Activated CD4-positive, alpha-beta T cell treated with anti-CD3 and anti-CD28 coated beads, Interleukin-2, amount 50 U/mL, for 16 hours (primary cell): ENCODE results near the gene WDR54.

Experiments
- DNase-seq: peaks from one replicate; pipeline ENCODE4 v3.0.0-alpha.2; 2020

Gene WDR54, protein sequence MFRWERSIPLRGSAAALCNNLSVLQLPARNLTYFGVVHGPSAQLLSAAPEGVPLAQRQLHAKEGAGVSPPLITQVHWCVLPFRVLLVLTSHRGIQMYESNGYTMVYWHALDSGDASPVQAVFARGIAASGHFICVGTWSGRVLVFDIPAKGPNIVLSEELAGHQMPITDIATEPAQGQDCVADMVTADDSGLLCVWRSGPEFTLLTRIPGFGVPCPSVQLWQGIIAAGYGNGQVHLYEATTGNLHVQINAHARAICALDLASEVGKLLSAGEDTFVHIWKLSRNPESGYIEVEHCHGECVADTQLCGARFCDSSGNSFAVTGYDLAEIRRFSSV

DNA sequence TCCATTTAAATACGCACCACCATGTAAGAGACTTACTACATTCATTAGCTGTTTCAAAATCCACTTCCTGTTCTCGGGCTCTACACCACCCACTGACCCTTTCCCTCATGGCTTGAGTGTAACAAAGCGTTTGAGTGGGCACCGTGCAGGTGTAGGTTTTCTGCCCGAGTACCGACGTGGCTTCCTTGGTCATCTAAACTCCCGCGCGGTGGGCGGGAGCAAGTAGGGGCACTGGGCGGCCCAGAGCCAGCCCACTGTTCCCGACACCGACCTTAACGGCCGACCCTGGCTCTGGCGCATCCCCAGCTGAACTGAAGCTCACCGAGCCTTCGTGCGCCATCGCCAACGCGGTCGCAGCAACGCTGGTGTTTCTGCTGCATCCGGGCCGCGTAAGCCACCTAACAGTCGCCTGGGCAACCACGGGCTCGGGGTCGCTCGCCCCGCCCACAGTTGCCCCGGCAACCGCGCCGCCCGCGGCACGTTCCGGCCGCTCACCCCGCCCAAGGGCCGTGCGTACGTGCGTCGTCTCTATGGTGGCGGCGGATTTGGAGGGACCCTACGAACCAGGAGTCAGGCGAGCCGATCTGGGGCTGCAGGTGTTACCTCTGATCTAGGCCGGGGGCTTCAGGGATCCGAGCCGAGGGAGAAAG lies at the start of gene WDR54, which contains the start of gene C2orf81:
WDR54 (plus strand) TSS at position 510 of the 650 bp plus-strand sequence. CDS start 424 bp downstream, outside the sequence.
C2orf81 (minus strand) TSS at position 399 of the 650 bp plus-strand sequence; CDS start at position 340, 59 bp downstream.
- DNase-seq = peak; percentile 95

DNA sequence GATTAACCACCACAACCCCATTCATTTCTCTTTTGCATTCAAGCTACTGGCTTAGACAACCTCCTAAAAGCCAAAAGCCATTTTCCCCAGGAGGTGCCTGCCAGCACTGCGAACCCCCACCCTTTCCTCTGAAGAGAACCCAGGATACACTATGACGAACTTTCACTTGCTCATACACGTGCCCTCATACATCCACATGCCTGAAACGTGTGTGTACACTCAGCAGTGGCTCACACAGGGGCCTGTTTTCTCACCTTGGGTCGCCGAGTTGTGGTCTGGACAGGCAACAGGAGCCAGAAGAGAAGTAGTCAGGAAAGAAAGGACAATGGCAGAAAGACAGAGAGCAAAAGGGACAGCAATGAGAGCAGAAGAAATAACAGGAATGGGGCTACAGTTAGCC lies 48.9 kb upstream of the WDR54 start:
- no peak for DNase-seq

DNA sequence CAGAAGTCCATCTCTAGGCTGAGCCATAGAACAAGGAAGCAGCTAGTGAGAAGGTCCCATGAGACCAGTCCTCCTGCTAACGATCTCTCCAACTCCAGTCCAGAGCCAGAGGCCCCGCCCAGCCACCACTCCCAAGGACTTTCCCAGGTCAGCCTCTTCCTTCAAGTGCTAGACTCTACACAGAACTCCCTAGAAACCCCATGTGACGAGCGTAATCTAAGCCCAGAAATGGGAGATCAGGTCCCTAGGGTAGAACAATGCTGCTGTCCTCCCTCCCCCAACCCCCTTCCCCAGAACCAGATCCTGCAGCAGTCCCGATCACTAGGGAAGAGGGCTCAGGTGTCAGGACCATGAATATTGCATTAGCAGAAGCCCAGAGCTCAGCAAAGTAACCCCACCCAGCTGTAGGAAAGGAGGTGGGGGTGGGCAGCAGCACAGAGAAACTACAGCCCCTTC lies 48.3 kb upstream of the WDR54 start:
- DNase-seq = no peak

DNA sequence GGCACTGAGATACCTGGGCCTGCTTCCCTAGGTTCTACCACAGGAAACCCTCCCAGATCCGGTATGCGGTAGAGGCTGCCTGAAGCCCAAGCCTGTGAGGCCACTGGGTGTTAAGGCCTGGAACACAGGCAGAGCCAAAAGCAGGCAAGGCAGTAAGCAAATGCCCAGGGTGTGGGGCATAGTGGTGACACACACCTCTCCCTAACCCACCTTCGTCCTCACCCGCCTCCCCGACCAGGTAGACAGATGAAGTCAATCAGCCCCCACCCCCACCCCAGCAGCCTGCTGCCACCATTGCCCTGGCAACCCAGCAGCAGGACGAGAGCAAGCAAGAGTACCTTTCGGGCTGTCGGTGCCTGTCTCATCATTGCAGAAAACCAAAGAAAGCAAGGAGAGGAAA lies 47.5 kb upstream of the WDR54 start:
- no peak for DNase-seq

DNA sequence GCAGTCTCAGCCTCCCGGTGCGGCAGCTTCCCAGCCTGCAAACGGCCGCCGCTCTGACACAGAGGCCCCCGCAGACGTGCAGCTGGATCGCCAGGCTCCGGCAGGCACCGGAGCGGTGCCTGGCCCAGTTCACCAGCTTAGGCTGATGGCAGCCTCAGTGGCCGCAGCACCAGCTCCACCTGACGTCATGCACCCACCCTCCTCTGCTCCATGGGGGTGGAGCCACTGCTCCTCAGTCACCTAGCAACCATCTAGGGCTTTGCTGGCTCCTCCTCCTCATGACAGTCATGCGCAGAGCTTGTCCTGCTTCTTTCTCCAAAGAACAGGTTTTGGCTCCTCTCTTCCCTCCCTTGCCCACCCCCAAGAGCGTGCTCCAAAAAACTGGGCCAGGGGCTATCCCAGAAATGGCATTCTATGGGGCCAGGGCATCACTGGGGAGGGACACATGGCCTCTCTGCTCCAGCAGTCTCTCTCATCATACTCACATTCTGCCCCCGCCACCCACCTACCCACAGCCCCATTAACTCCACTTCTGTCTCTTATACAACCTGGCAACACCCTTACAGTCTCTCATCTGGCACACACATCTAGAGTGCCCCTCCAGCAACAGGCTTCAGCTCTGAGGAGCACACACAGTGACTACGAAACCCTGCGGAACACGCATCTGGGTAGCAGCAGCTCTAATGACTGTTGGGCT lies 46.9 kb upstream of the WDR54 start:
- no peak for DNase-seq

DNA sequence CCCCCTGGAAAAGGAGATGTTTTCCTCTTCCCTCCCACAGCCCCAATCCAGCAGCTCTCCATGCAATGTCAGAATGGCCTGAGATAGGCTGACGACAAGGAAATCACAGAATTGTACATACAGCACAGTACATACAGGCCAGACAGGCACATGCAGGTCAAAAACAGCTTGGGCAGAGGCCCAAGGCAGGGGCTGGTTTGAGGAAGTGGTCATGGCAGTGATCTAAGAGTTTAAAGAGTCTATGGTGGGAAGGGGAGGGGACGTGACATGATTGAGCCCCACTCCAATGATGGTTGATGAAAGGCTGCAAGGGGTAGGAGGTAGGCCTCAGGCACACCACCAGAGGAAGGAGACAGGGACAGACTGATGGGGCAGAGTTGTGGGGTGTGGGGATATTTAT lies 45.7 kb upstream of the WDR54 start:
- no peak for DNase-seq

DNA sequence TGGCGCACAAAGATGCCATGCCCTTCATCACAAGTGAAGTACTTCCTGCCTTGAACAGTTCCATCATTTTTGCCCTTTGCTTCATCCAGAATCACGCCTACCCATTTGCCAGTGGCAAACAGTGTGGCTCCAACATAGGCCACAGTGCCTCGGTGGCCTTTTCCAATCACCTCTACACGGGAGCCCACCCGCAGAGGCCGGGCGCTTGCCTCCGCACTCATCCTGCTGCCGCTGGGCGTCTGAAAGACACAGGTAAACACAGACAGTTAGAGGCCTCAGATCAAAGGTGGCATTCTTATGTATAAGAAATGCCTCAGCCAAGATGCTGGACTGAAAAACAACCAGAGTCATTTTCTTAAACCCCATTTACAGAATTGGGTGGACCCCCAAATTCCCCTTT lies 43.5 kb upstream of the WDR54 start:
- DNase-seq = no peak

DNA sequence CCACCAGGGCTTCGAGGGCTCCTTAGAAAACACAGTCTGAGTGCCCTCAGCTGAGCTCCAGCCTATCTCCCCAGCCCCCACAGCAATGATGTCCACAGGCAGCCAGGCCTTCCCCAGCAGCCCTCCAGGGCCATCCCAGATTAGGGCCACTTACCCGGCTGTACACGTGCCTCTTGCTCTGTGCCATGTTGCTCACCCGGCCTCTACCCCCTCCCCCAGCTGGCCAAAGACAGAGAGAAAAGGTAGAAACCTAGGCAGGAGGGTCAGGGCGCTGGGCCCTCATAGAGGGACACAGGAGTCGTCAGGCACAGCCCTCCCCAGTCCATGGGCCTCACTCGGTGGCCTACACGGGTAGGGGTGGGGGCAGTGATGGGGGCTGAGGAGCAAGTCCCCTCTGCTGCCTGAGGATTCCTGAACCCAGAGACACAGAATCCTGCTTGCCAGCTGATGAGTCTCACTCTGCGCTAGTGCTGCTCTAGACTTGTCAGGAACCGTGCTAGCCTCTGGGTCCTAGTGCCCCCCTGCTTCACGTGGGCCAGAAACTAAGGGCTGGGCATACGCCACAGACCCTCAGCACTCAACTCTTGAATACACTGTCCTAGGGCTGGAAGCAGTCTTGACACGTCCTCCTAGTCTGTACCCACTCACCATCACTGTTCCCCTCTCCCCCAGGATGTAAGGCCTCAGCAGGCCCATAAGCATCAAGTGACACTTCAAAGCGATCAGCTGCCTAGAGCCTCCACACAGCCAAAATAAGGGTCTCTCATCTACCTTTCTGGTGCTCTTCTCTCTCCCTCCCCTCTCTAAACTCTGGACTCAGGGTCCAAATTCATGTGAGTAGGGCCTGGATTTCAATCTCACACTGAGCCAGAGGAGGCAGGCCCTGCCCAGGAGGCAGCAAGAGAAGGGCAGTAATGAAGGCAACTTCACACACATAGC lies 41.4 kb upstream of the WDR54 start, which contains the start of gene DCTN1:
DCTN1 (minus strand) TSS at position 461 of the 939 bp plus-strand sequence; CDS start at position 187, 274 bp downstream.
- no peak for DNase-seq

DNA sequence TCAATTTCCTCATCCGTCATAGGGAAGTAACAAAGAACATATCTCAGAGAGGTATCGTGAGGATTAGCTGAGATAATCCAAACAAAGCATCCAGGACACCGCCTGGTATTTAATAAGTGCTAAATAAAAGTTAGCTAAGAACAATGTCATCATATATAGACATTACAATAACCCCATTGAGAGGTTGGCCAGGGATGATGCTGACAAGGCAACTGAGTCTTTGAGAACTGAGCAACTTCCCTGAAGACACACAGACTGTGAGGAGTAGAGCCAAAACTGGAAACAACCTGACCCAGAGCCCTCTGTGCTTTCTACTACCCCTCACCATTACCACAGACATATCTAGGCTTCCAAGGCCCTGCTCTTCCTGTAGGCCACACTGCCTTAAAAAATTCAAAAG lies 39.8 kb upstream of the WDR54 start:
- no peak for DNase-seq

DNA sequence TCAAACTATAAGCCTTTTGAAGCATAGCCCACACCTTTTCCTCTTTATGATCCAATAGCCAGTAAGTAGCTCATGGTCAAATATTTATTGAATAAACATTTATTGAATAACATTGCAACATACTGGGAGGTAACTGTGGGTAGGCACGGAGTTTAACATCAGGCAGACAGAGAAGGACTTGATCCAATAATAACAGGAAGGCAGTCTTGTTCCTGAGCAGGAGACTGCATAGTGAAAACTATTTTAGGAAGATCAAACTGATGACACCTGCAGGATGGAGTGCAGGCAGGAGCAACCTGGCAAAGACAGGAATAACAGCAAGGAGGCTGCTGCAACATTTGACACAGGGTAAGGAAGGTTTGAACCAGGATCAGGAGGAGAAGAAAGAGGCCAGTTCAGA lies 38.3 kb upstream of the WDR54 start:
- no peak for DNase-seq

DNA sequence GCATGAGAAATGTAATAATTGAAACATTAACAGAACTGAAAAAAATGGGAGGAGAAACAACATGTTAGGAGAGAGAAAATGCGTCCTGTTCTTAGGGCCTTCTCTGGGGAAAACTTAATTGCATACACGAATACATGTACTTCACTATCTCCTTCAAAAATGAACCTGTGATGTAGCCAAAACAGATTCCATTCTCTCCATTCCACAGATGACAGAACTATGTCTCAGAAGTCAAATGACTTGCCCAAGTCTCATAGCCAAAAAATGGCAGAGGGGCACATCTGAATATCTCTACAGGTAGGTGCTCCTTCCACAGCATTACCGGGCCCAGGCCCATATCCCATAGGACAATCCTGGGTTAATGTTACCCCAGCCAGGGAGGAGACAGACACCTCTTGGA lies 37.5 kb upstream of the WDR54 start:
- no peak for DNase-seq

DNA sequence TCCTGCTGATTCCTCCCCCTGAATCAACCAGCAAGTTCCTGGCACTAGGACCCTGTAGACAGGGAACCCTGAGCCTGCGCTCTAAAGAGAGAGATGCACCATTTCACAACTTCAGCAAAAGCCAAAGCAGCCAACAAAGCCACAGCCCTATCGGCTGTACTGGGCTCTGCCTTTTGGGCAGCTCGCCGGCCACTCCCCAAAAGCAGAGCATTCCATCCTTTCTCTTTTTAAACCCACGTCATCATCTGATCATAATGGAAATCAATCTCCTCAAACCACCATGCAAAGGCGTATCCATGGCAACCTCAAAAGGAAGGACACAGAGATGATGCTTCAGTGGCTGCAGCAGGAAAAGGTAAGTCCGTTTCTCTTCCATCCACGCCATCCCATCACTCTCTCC lies 36.1 kb upstream of the WDR54 start:
- no peak for DNase-seq

DNA sequence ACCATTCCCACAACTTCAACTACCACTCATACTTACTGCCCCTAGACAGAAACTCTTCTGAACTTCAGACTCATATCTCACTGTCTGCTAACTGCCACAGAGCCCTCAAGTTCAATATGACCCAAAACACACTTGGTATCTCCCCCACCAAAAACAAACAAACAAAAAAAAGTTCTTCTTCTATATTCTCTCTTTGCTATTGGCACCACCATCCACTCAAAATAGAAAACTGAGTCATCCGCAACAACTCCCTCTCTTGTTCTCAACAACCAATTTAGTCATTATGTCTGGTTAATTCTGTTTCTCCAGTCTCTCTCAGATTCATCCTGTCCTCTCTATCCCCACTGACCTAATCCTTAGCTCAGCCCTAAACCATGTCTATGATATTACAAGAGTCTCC lies 34.2 kb upstream of the WDR54 start:
- DNase-seq = peak; percentile 56

DNA sequence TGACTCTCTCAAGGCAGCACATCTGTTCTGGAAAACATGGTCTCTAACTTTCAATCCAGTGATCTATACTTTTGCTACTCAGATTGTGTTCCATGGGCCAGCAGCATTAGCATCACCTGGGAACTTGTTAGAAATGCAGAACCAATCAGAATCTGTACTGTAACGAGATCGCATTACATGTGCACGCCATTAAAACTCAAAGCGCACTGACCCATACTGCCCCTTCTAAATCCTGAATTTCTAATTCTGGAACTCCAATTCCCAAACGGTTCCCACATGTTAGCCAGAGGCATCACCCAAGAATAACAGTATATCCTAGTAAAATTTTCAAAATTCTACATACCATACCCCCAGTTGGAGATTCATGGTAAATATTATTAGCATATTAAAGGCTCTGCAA lies 30.9 kb upstream of the WDR54 start:
- no peak for DNase-seq

DNA sequence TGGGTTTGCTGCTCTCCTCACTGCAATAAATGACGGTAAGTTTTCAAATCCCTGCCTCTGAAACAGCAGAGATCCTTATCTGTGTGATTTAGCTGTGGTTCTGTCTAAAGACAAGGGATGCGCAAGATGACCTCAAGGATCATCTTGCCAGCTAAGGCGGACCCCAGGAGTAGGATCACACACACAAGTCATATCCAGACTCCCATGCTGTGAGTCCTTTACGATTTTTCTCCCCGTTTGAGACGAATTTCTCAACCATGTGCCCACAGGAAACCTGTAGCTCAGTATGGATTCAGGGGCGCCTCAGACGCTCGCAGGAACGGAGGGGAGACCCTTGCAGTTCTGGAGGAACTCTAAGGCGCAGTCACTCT lies 30.3 kb upstream of the WDR54 start:
- DNase-seq = peak; percentile 18

DNA sequence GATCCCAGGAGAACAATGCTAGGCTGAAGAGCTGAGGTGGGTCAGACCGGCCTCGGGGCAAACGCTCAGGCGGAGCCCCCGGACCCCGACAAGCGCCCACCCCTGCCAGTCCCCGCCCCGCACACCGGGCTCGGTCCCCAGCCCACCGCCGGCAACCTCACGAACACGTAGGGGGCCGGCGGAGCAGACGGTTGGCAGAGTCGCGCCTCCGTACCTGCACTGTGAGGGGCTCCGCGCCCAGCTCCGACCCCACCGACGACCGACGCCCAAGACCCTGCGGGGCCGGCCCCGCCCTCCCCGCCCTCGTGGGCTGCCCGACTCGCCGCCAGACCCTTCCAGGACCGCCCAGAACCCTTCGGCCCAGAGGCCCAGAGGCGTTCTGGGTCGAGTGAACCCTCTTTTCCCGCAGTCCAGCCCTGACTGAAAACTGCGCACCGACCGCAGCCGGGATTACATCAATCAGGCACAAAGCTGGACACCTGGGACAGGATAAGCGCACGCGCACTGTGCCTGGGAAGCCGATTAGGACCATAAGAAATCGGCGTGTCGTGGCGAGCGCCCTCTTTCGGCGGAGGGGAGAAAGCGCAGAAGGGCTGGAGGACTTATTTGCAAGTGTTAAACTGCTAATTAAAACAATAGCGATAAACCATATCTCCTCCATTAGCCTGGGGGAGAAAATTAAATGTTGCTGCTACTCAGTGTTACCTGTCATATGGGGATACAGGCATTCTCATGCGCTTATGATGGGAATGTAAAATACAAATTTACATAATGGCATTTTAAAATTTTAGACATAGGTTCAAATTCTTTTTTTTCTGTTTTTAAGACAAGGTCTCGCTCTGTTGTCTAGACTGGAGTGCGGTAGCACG lies 29.7 kb upstream of the WDR54 start:
- peak; percentile 95 for DNase-seq

DNA sequence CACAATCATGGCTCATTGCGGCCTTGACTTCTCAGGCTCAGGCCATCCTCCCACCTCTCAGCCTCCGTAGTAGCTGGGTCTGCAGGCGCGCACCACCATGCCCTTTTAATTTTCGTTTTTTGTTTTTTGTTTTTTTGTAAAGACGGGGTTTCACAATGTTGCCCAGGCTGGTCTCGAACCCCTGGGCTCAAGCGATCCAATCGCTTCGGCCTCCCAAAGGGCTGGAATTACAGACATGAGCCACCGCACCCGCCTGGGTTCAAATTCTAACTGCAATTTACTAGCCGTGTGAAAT lies 29.1 kb upstream of the WDR54 start:
- no peak for DNase-seq

DNA sequence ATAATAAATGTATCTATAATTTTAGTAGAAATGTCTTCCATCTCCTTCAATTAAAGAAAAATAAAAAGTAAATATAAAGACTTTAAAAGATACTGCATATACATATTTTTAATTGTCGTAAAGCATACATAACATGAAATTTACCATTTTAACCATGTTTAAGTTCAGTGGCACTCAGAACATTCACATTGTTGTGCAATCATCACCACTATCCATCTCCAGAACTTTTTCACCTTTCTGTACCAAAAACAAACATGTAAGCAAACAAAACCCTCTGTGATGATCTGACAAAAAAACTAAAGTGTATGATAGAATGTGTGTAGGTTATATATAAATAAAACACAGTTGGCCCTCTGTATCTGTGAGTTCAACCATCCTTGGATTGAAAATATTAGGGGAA lies 28.0 kb upstream of the WDR54 start:
- DNase-seq = no peak

DNA sequence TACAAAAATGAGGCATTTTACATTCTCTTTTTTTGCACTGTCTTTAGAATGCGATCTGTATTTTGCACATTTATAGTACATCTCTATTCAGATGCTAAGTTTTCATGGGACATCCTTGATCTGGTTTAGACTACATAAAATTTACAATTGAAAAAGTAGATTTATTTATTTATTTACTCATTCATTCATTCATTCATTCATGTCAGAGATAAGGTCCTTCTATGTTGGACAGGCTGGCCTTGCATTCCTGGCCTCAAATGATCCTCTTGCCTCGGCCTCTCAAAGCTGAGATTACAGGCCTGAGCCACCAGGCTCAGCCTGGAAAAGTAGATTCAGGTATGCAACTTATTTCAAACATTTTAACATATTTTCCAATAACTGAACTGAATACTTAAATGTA lies 25.4 kb upstream of the WDR54 start:
- no peak for DNase-seq

DNA sequence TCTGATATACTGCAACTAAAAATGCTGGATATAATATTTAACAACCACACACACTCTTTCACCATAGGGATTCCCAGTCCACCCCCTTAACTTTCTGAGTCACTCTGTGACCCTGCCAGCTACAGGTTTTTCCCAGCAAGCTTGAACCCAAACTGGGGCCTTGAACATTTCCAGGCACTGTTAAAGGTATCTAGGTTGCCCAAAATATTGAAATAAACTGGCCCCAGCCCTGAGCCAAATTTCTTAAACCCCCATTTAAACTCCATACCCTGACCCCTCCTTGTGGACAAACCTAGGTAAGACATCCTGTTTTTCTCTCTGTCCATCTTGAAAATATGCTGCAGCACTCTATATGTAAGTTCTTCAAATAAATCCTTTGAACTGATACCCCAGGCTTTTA lies 21.7 kb upstream of the WDR54 start:
- DNase-seq = peak; percentile 50

DNA sequence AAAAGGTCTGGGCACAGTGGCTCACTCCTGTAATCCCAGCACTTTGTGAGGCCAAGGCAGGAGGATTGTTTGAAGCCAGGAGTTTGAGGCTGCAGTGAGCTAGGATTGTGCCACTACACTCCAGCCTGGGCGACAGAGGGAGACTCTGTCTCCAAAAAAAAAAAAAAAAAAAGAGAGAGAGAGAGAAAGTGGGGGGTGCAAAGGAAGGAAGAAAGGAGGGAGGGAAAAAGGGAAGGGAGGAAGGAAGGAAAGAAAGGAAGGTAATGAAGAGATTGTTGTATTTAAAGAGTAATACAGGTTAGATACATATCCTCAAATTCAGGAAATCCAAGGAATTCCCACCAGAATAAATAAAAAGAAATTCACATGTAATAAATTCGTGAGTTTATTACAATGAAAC lies 19.6 kb upstream of the WDR54 start:
- no peak for DNase-seq

DNA sequence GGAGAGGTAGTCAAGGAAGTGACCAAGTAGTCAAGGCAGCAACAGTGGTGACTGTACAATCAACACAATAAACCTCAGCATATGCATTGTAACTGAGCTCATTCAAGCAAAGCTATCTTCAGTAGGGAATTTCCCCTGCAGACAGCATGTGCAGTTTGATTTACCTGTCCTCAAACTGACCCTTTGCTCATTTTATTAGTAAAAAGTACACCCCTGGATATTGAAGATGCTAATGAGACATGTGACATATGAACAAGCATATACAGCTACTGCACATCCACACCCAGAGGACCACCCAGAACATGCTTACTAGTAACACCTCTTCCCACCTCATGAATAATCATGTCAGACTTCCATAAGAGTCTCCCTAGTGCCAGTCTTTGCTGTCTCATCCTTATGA lies 15.5 kb upstream of the WDR54 start:
- DNase-seq = no peak
